Activated CD8-positive, alpha-beta memory T cell treated with anti-CD3 and anti-CD28 coated beads, Interleukin-2, amount 10 ng/mL, durations not matched to agents 7 days and 5 days (primary cell): ENCODE data around the gene GALNT12. TPM values are rescaled to one million over a fixed set of nuclear protein-coding genes. Genes with fewer than 3 reads are reported as not detected.
A peak's percentile ranks its signal among the peaks of the same experiment; 100 is the strongest.

Experiments
- ATAC-seq: fragments of 150-1000 bp; cut with Tn5 transposase; one replicate; pipeline ENCODE4 v1.10.0; 2021; ENCODE audit warnings: moderate library complexity
- CTCF ChIA-PET: fragments of 350-600 bp; sonication (Branson Sonifier 250); formaldehyde crosslinking; loops from one replicate; lab custom pipeline; 2021; ENCODE audit warnings: antibody characterized with exemption; lab: Charles Lee
- DNase-seq: peaks from one replicate; pipeline ENCODE4 v3.0.0-alpha.2; 2020
- H3K27ac Mint-ChIP-seq: one replicate; pipeline ENCODE4 v1.8.0; 2021; ENCODE audit warnings: mild to moderate bottlenecking, mixed read lengths
- H3K27me3 Mint-ChIP-seq: one replicate; pipeline ENCODE4 v1.8.0; 2021; ENCODE audit warnings: mixed read lengths
- H3K36me3 Mint-ChIP-seq: one replicate; pipeline ENCODE4 v1.8.0; 2021; ENCODE audit warnings: mild to moderate bottlenecking, mixed read lengths
- H3K4me1 Mint-ChIP-seq: one replicate; pipeline ENCODE4 v1.8.0; 2021; ENCODE audit warnings: mixed read lengths
- H3K4me3 Mint-ChIP-seq: one replicate; pipeline ENCODE4 v1.8.0; 2021; ENCODE audit warnings: mild to moderate bottlenecking, moderate library complexity, mixed read lengths
- H3K9me3 Mint-ChIP-seq: one replicate; pipeline ENCODE4 v1.8.0; 2022; ENCODE audit warnings: low read depth, mixed read lengths
- total RNA-seq, 2 experiments: library from RNA; stranded (reverse); gene quantifications; one replicate each; pipeline ENCODE4 v1.2.3, GENCODE V29; 2021

The GALNT12 gene
- total RNA-seq, 2 experiments from 2014 or later, result 3.5 to 9.9 TPM

GRCh38 chr9:98849563-98849962 lies 42.1 kb downstream of the GALNT12 start:
- Mint-ChIP-seq H3K9me3 (no peaks in the 10 kb centered on the region), H3K4me3 (no peak overlapping the region), H3K27ac (no peak overlapping the region), H3K36me3 (no peaks in the 10 kb centered on the region), H3K4me1 (peaks cover 15% of the 10 kb centered on the region), H3K27me3 (peaks cover 3% of the 10 kb centered on the region)
- CTCF ChIA-PET, result interaction anchor here (0.7 to 5.8 kb wide), 17 partner anchors 8 to 301 kb away, joined by 3 to 52 read pairs (median 4); no protein-coding TSS in a partner anchor
- DNase-seq (no peak), ATAC-seq (no peak)

GRCh38 chr9:98850851-98851729 lies 43.6 kb downstream of the GALNT12 start:
- DNase-seq (no peak), ATAC-seq (no peak)
- no peaks in the 10 kb centered on the region for H3K36me3 Mint-ChIP-seq
- H3K4me3 Mint-ChIP-seq, result no peak overlapping the region
- H3K27ac Mint-ChIP-seq, result peak overlapping the region; percentile 68
- CTCF ChIA-PET, result no interaction called here
- no peaks in the 10 kb centered on the region for H3K9me3 Mint-ChIP-seq
- peaks cover 15% of the 10 kb centered on the region for H3K4me1 Mint-ChIP-seq
- peaks cover 5% of the 10 kb centered on the region for H3K27me3 Mint-ChIP-seq

GRCh38 chr9:98851730-98852459 lies 44.4 kb downstream of the GALNT12 start:
- no peaks in the 10 kb centered on the region for H3K9me3 Mint-ChIP-seq
- DNase-seq (peak; percentile 78), ATAC-seq (peak; percentile 61)

GRCh38 chr9:98852460-98852734 lies 44.9 kb downstream of the GALNT12 start:
- CTCF ChIA-PET, result interaction anchor here (1.3 kb wide), 1 partner anchor 147 kb away, joined by 7 read pairs; no protein-coding TSS in a partner anchor
- Mint-ChIP-seq H3K27me3 (peaks cover 18% of the 10 kb centered on the region), H3K27ac (no peak overlapping the region), H3K4me3 (no peak overlapping the region), H3K36me3 (no peaks in the 10 kb centered on the region), H3K4me1 (peaks cover 15% of the 10 kb centered on the region), H3K9me3 (no peaks in the 10 kb centered on the region)
- DNase-seq (no peak), ATAC-seq (no peak)

More at GRCh38 chr9:98851730-98852459, 44.4 kb downstream of the GALNT12 start:
- Mint-ChIP-seq H3K27me3 (peaks cover 13% of the 10 kb centered on the region), H3K4me3 (no peak overlapping the region), H3K27ac (peak overlapping the region; percentile 68), H3K36me3 (no peaks in the 10 kb centered on the region), H3K4me1 (peaks cover 15% of the 10 kb centered on the region)
- CTCF ChIA-PET, result interaction anchor here (1.3 kb wide), 1 partner anchor 147 kb away, joined by 7 read pairs; no protein-coding TSS in a partner anchor

- no peak overlapping the region for H3K4me3 Mint-ChIP-seq
- H3K27me3 Mint-ChIP-seq, result peaks cover 19% of the 10 kb centered on the region
- CTCF ChIA-PET, result interaction anchor here (0.9 to 1.3 kb wide), 2 partner anchors 146 to 148 kb away, joined by 3 to 7 read pairs; no protein-coding TSS in a partner anchor
- H3K4me1 Mint-ChIP-seq, result peaks cover 15% of the 10 kb centered on the region
- ATAC-seq (no peak), DNase-seq (no peak)
- no peak overlapping the region for H3K27ac Mint-ChIP-seq
- no peaks in the 10 kb centered on the region for H3K36me3 Mint-ChIP-seq
- no peaks in the 10 kb centered on the region for H3K9me3 Mint-ChIP-seq
Observed at GRCh38 chr9:98852961-98853360, 45.5 kb downstream of the GALNT12 start.

GRCh38 chr9:98854266-98854665 lies 46.8 kb downstream of the GALNT12 start:
- DNase-seq (no peak), ATAC-seq (no peak)
- Mint-ChIP-seq H3K4me3 (no peak overlapping the region), H3K27ac (no peak overlapping the region), H3K27me3 (peaks cover 20% of the 10 kb centered on the region), H3K4me1 (peaks cover 15% of the 10 kb centered on the region), H3K9me3 (no peaks in the 10 kb centered on the region), H3K36me3 (no peaks in the 10 kb centered on the region)
- CTCF ChIA-PET, result no interaction called here

GRCh38 chr9:98855592-98855991 lies 48.1 kb downstream of the GALNT12 start:
- no peak for ATAC-seq
- H3K36me3 Mint-ChIP-seq, result no peaks in the 10 kb centered on the region
- no peaks in the 10 kb centered on the region for H3K9me3 Mint-ChIP-seq
- H3K4me1 Mint-ChIP-seq, result peaks cover 15% of the 10 kb centered on the region
- H3K27me3 Mint-ChIP-seq, result peaks cover 26% of the 10 kb centered on the region
- DNase-seq, result no peak
- no peak overlapping the region for H3K4me3 Mint-ChIP-seq
- CTCF ChIA-PET, result no interaction called here
- H3K27ac Mint-ChIP-seq, result no peak overlapping the region

GRCh38 chr9:98856982-98857381 lies 49.5 kb downstream of the GALNT12 start:
- ATAC-seq, result no peak
- Mint-ChIP-seq H3K4me3 (no peak overlapping the region), H3K4me1 (peaks cover 6% of the 10 kb centered on the region), H3K27ac (no peak overlapping the region), H3K9me3 (no peaks in the 10 kb centered on the region), H3K36me3 (no peaks in the 10 kb centered on the region), H3K27me3 (peaks cover 32% of the 10 kb centered on the region)
- DNase-seq, result no peak
- CTCF ChIA-PET, result interaction anchor here (1.3 kb wide), 1 partner anchor 9 kb away, joined by 6 read pairs; no protein-coding TSS in a partner anchor

GRCh38 chr9:98859941-98860340 lies 52.5 kb downstream of the GALNT12 start:
- Mint-ChIP-seq H3K36me3 (no peaks in the 10 kb centered on the region), H3K27me3 (peaks cover 39% of the 10 kb centered on the region), H3K27ac (no peak overlapping the region), H3K4me3 (no peak overlapping the region), H3K4me1 (no peaks in the 10 kb centered on the region), H3K9me3 (no peaks in the 10 kb centered on the region)
- DNase-seq (no peak), ATAC-seq (no peak)
- CTCF ChIA-PET, result no interaction called here

GRCh38 chr9:98860871-98861293 lies 53.4 kb downstream of the GALNT12 start:
- no peak for ATAC-seq
- H3K4me3 Mint-ChIP-seq, result no peak overlapping the region

GRCh38 chr9:98861781-98862504 lies 54.5 kb downstream of the GALNT12 start:
- Mint-ChIP-seq H3K9me3 (no peaks in the 10 kb centered on the region), H3K27ac (no peak overlapping the region), H3K36me3 (no peaks in the 10 kb centered on the region), H3K27me3 (peaks cover 42% of the 10 kb centered on the region), H3K4me1 (no peaks in the 10 kb centered on the region), H3K4me3 (no peak overlapping the region)
- CTCF ChIA-PET, result interaction anchor here (0.6 to 2.0 kb wide), 2 partner anchors 14 to 140 kb away, joined by 4 to 9 read pairs; no protein-coding TSS in a partner anchor
- DNase-seq (no peak), ATAC-seq (no peak)

More at GRCh38 chr9:98860871-98861293, 53.4 kb downstream of the GALNT12 start:
- no peaks in the 10 kb centered on the region for H3K4me1 Mint-ChIP-seq
- CTCF ChIA-PET, result interaction anchor here (1.1 to 2.0 kb wide), 2 partner anchors 13 to 279 kb away, joined by 4 to 9 read pairs; no protein-coding TSS in a partner anchor
- no peaks in the 10 kb centered on the region for H3K9me3 Mint-ChIP-seq
- DNase-seq, result no peak
- H3K27me3 Mint-ChIP-seq, result peaks cover 43% of the 10 kb centered on the region
- no peaks in the 10 kb centered on the region for H3K36me3 Mint-ChIP-seq
- no peak overlapping the region for H3K27ac Mint-ChIP-seq

- Mint-ChIP-seq H3K36me3 (no peaks in the 10 kb centered on the region), H3K4me3 (no peak overlapping the region), H3K27ac (no peak overlapping the region), H3K27me3 (peaks cover 43% of the 10 kb centered on the region), H3K9me3 (no peaks in the 10 kb centered on the region), H3K4me1 (peaks cover 7% of the 10 kb centered on the region)
- ATAC-seq (no peak), DNase-seq (no peak)
- CTCF ChIA-PET, result no interaction called here
Observed at GRCh38 chr9:98862936-98863335, 55.5 kb downstream of the GALNT12 start.
